Loucy (cell line): ENCODE results near the gene MPHOSPH9.

Experiments
- H2AFZ ChIP-seq: fragments of 200-600 bp; sonication (generic); 2 replicates; pipeline ENCODE4 v1.6.0; 2016; ENCODE audit warnings: antibody characterized with exemption, mild to moderate bottlenecking, low read length, moderate library complexity
- H3F3A ChIP-seq: fragments of 200-600 bp; 2 replicates; pipeline ENCODE4 v1.6.0; 2016; ENCODE audit warnings: antibody characterized with exemption, low read depth, mild to moderate bottlenecking
- H3K27me3 ChIP-seq: fragments of 200-600 bp; sonication (generic); 2 replicates; pipeline ENCODE4 v1.6.1; 2014; ENCODE audit warnings: low read length, mild to moderate bottlenecking; ENCODE audit not compliant: insufficient read depth, poor library complexity, severe bottlenecking
- H3K36me3 ChIP-seq: fragments of 200-600 bp; sonication (generic); 2 replicates; pipeline ENCODE4 v1.6.1; 2016; ENCODE audit warnings: low read length; ENCODE audit not compliant: insufficient read depth
- H3K4me1 ChIP-seq: fragments of 200-600 bp; sonication (generic); 2 replicates; pipeline ENCODE4 v1.5.1; 2014; ENCODE audit warnings: low read length, mild to moderate bottlenecking; ENCODE audit not compliant: insufficient read depth, poor library complexity, severe bottlenecking
- H3K4me2 ChIP-seq: fragments of 200-600 bp; sonication (generic); 2 replicates; pipeline ENCODE4 v1.6.0; 2014; ENCODE audit warnings: antibody characterized with exemption, low read length, low read depth, mild to moderate bottlenecking; ENCODE audit not compliant: poor library complexity, severe bottlenecking
- H3K4me3 ChIP-seq: fragments of 200-600 bp; sonication (generic); 2 replicates; pipeline ENCODE4 v1.5.1; 2014; ENCODE audit warnings: low read length, mild to moderate bottlenecking, mixed read lengths; ENCODE audit not compliant: poor library complexity, severe bottlenecking
- H3K79me2 ChIP-seq: fragments of 200-600 bp; sonication (generic); 2 replicates; pipeline ENCODE4 v1.6.1; 2014; ENCODE audit warnings: low read length; ENCODE audit not compliant: insufficient read depth
- H3K9ac ChIP-seq: fragments of 200-600 bp; sonication (generic); 2 replicates; pipeline ENCODE4 v1.6.0; 2014; ENCODE audit warnings: mild to moderate bottlenecking, low read depth, low read length, moderate library complexity; ENCODE audit not compliant: poor library complexity, severe bottlenecking
- H3K9me2 ChIP-seq: fragments of 200-600 bp; sonication (generic); replicated peaks from 2 replicates; pipeline ENCODE4 v1.6.1; 2016; ENCODE audit warnings: low read depth, low read length, mixed read lengths
- H3K9me3 ChIP-seq: fragments of 200-600 bp; sonication (generic); 2 replicates; pipeline ENCODE4 v1.6.1; 2014; ENCODE audit warnings: mild to moderate bottlenecking, antibody characterized with exemption, low read length, low read depth; ENCODE audit not compliant: insufficient read depth
- H4K20me1 ChIP-seq: fragments of 200-600 bp; sonication (generic); 2 replicates; pipeline ENCODE4 v1.6.0; 2014; ENCODE audit warnings: antibody characterized with exemption, low read length, mild to moderate bottlenecking; ENCODE audit not compliant: insufficient read depth, poor library complexity, severe bottlenecking
- CTCF ChIP-seq: fragments of 200-600 bp; sonication (generic); conservative IDR thresholded peaks from 2 replicates; pipeline ENCODE4 v1.5.1; 2014; ENCODE audit warnings: mild to moderate bottlenecking, antibody characterized with exemption, low read length
- EZH2phosphoT487 ChIP-seq: fragments of 200-600 bp; IDR thresholded peaks from 2 replicates; pipeline ENCODE4 v1.6.1; 2018; ENCODE audit warnings: antibody characterized with exemption, mild to moderate bottlenecking, moderate library complexity, borderline replicate concordance

MPHOSPH9 gene

GRCh38 chr12:123121670-123122069 lies 111.3 kb downstream of the MPHOSPH9 start:
- Histone ChIP-seq H2AFZ (no peak overlapping the region), H3K4me1 (no peaks in the 10 kb centered on the region), H3K36me3 (no peaks in the 10 kb centered on the region), H3K9me2 (no peaks in the 10 kb centered on the region), H3K27me3 (no peaks in the 10 kb centered on the region), H3K9ac (no peak overlapping the region), H3K9me3 (no peaks in the 10 kb centered on the region), H4K20me1 (no peaks in the 10 kb centered on the region), H3K79me2 (no peaks in the 10 kb centered on the region), H3K4me3 (no peak overlapping the region), H3K4me2 (no peak overlapping the region), H3F3A (no peaks in the 10 kb centered on the region)
- TF ChIP-seq EZH2phosphoT487: no peak
- no peak for TF ChIP-seq CTCF

- Histone ChIP-seq H3K9ac (no peak overlapping the region), H3K79me2 (no peaks in the 10 kb centered on the region)
Observed at GRCh38 chr12:123120452-123121166, 112.3 kb downstream of the MPHOSPH9 start.

GRCh38 chr12:123119808-123120207 lies 113.1 kb downstream of the MPHOSPH9 start:
- no peaks in the 10 kb centered on the region for H3K4me1 ChIP-seq
- no peak overlapping the region for H2AFZ ChIP-seq
- H3K36me3 ChIP-seq: no peaks in the 10 kb centered on the region
- no peaks in the 10 kb centered on the region for H4K20me1 ChIP-seq
- no peaks in the 10 kb centered on the region for H3K9me3 ChIP-seq
- no peak overlapping the region for H3K4me2 ChIP-seq
- H3K27me3 ChIP-seq: no peaks in the 10 kb centered on the region
- no peak overlapping the region for H3K9ac ChIP-seq
- H3K9me2 ChIP-seq: no peaks in the 10 kb centered on the region
- no peak for TF ChIP-seq CTCF
- TF ChIP-seq EZH2phosphoT487: no peak
- H3K79me2 ChIP-seq: no peaks in the 10 kb centered on the region
- H3K4me3 ChIP-seq: no peak overlapping the region
- H3F3A ChIP-seq: no peaks in the 10 kb centered on the region

More at GRCh38 chr12:123120452-123121166, 112.3 kb downstream of the MPHOSPH9 start:
- H3K9me3 ChIP-seq: no peaks in the 10 kb centered on the region
- H3K27me3 ChIP-seq: no peaks in the 10 kb centered on the region
- H2AFZ ChIP-seq: no peak overlapping the region
- no peaks in the 10 kb centered on the region for H3K4me1 ChIP-seq
- TF ChIP-seq EZH2phosphoT487 (no peak), CTCF (no peak)
- H3K4me2 ChIP-seq: no peak overlapping the region
- H4K20me1 ChIP-seq: no peaks in the 10 kb centered on the region
- H3K36me3 ChIP-seq: no peaks in the 10 kb centered on the region
- no peaks in the 10 kb centered on the region for H3F3A ChIP-seq
- no peak overlapping the region for H3K4me3 ChIP-seq
- H3K9me2 ChIP-seq: no peaks in the 10 kb centered on the region
